Cardiac fibroblast (primary cell): ENCODE results near the gene POU5F1.

Source experiments
- DNase-seq, 2 donors: peaks; one replicate each; pipeline versions ENCODE4 v3.0.0 to v3.0.0-alpha.2; 2010; ENCODE audit warnings: low read depth in 2 of 2
- H3K4me3 ChIP-seq, 2 donors: replicated peaks in 1 of 2; 1 replicate in 1 of 2; 2 replicates in 1 of 2; pipeline ENCODE4 v1.5.1; 2011; ENCODE audit warnings: low read depth in 2 of 2, low read length in 2 of 2, mild to moderate bottlenecking in 2 of 2, moderate library complexity in 1 of 2
- CTCF ChIP-seq: IDR thresholded peaks from one replicate; pipeline ENCODE4 v1.5.1; 2011; ENCODE audit warnings: low read depth, mild to moderate bottlenecking, low read length, inconsistent platforms

POU5F1 gene

DNA sequence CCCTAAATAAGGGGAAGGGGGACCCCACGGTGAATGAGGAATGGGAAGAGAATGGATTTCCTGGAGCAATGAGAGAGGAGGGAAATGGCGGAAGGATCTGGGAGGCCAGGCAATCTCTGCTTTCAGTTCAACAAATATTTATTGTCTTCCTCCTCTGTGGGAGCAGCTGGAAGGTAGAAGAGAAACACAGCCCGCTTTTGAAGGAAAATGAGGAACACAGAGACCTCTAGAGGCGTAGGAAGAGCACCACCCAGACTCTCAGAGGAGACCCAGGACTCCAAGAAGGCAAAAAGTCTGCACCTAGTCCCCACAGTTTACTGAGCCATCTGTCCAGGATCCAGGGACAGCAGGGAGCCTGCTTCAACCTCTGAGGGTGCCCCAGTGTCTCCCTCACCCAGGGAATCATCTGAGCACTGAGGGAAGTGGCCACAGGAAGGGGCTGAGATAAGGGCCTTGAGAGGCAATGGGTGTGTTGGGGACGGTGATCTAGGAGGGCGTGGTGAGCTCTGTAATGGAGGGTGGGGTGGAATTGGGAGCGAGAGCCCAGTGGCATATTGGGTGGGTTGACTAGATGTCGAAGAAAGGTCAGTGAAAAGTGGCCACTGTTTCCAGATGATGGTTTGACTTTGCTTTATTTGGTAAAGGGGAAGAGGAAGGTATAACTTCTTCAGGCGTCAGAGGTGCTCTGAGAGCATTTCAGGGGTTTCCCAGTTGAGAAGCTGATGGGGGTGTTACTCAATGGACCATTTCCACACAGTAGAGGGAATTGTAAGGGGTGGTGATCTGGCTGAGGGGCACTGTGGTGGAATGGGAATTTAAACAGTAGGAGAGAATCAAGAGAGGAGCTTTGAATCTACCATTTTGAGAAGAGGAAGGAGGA, 55.3 kb downstream of the POU5F1 start:
- peak; percentile 68 to 76 for DNase-seq
- peak overlapping the region; percentile 27 to 39 for H3K4me3 ChIP-seq
- TF ChIP-seq CTCF, result peak; percentile 29

GRCh38 chr6:31114541-31114878, 56.0 kb downstream of the POU5F1 start, which contains the start of gene PSORS1C1:
TSS of gene PSORS1C1 (plus strand) at chr6:31114800. CDS start at chr6:31129633, 14,833 bp downstream.
- no peak for TF ChIP-seq CTCF
- peak within 1 kb of the TSS; percentile 27 to 39 for H3K4me3 ChIP-seq
- DNase-seq, result peak; percentile 93 to 94
